GM18517 (cell line): Measurements from ENCODE around the gene ZNF865.
A peak's percentile ranks its signal among the peaks of the same experiment; 100 is the strongest.

Experiments
- ATAC-seq: cut with Tn5 transposase; IDR thresholded peaks from one replicate; pipeline ENCODE4 v1.9.1; 2021; ENCODE audit warnings: mild to moderate bottlenecking, moderate library complexity; ENCODE audit not compliant: unreplicated experiment

The ZNF865 gene

DNA sequence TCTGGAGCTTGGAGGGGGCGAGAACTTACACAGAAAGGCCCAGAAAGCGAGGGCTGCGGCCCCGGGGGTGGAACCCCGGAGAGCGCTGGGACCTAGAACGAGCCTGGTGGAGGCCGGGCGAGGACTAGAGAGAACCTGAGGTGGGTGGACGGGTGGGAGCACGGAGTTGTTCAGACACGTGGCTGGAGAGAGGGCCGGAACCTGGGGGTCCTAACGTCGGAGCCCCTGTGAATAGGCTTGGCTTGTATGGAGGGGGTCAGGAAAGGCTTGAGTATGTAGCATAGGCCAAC is 38.4 kb downstream of the ZNF865 start:
- ATAC-seq = no peak

DNA sequence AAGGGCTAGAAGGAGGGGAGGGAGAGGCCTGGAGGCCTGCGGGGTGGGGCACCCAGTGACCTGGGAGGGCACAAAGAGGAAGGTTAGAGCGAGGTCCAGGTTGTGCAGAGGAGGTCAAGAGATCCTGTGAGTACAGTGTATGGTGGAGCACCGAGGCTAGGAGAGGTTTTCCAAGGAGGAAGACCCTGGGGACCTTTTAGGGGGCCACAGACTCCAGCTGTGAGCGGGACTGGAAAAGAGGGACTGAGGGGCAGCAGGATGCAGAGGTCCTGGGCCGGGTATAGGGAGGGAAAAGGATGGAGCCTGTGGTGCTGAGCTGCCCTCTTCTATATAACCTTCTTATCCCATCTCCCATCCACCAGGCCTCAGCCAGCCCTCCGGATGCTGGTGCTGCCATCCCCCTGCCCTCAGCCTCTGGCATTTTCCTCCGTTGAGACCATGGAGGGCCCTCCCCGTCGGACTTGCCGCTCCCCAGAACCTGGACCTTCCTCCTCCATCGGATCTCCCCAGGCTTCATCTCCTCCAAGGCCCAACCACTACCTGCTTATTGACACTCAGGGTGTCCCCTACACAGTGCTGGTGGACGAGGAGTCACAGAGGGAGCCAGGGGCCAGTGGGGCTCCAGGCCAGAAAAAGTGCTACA is 38.9 kb downstream of the ZNF865 start:
- ATAC-seq = no peak

DNA sequence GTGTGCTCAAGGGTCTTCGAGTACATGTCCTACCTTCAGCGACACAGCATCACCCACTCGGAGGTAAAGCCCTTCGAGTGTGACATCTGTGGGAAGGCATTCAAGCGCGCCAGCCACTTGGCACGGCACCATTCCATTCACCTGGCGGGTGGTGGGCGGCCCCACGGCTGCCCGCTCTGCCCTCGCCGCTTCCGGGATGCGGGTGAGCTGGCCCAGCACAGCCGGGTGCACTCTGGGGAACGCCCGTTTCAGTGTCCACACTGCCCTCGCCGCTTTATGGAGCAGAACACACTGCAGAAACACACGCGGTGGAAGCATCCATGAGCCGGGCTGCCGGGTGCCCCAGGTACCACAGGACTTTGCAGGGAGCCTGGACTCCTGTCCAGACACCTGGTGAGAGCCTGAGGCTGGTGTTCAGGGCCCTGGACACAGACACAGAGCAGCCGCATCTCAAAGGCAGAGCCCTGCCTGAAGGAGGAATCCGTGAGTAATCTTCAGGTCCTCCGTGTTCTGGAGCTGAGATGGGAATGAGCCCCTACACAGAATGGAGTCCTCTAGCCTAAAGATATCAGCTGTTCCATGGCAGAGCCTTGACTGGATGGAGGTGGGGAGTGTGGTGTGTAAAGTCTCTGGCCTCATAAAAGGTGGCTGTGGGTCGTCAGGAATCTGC is 39.5 kb downstream of the ZNF865 start:
- no peak for ATAC-seq

DNA sequence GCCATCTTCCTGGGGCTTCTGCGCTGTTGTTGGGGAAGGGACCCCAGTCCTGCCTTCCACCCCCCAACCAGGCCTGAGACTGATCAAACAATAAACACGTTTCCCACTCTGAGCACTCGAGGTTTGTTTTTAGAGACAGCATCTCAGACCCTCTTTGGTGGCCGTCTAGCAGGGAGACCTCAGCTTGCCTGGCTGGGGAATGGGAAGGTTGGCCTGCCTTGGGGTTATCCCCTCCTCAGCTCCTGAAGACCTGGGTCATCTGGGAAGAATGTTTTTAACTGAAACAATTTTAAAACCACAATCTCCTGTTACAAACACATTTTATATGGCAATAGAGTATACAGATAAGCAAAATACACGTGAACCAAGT is 40.0 kb downstream of the ZNF865 start:
- no peak for ATAC-seq

DNA sequence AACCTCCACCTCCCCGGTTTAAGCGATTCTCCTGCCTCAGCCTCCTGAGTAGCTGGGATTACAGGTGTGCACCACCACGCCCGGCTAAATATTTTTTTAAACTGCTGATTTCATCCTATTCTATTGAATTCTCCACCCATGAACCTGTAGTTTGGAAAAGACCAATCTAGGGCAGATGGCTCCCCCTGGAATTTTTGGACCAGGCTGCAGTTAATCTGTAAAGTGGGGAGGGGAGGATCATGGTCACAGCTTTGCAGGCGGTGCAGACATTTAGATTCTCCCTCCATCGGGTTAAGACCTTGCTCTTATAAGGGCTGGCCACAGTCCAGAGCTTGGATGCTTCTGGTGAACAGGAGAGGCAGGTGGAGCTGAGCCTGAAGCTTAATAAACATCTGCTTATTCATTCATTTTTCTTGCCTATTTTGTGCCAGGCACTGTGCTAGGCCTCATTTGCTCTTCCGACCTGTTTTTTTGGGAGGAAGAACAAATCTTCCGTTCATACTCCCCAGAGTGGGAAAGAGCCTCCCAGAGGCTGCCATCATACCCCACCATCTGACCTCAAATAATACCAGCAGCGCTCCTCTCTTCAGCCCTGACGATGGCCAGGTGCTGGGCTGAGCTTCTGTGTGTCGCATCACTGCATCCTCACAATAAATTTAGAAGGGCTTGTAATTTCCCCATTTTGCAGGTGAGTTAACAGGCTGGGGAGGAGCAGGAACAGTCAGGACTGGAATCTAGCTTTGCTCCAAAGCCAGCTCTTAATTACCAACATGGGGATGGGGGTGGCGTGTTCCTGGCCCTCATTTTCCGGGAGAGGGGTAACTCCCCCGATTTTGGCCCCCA is 41.7 kb downstream of the ZNF865 start:
- ATAC-seq = no peak

DNA sequence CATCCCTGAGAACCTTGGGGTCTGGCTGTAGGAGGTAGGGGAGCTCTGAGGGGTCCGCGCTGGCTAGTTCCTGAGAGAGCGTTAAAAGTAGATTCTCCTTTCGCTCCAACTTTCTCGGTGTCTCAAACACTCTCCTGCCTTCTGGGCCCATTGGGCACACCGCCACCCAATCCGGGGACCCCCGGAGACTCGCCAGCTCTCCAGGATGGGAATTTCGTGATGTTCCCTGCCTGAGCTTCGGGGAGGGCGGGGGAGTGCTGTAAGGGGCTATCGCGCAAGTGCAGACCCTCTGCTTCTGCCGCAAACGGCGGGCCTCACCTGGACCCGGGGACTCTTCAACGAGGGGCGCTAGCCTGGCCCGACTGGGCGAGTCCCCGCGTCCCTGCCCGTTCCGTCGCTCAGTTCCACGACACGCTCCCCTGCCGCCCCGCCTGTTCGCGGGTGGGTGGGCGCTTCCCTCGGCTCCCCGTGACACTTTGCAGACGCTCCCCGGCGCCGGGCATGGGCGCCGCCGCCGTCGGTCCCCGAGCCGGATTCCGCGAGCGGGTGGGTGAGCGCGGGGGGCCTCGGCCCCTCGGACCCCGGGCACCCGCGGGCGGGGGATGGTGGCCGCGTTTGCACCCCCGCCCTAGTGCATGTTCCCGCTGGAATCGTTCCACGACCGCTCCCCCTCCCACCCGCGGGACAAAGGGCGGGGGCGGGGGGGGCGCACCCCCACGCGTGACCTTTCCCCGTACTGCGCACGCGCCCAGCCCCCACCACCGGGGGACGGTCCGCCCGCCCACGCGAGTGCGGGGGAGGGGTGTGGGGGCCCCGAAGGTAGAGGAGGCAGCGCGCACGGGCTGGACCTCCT is 42.5 kb downstream of the ZNF865 start, which contains the start of gene CCDC106:
TSS of gene CCDC106 (plus strand) at position 481 of the 853 bp plus-strand sequence. CDS start 835 bp downstream, outside the sequence.
- no peak for ATAC-seq

DNA sequence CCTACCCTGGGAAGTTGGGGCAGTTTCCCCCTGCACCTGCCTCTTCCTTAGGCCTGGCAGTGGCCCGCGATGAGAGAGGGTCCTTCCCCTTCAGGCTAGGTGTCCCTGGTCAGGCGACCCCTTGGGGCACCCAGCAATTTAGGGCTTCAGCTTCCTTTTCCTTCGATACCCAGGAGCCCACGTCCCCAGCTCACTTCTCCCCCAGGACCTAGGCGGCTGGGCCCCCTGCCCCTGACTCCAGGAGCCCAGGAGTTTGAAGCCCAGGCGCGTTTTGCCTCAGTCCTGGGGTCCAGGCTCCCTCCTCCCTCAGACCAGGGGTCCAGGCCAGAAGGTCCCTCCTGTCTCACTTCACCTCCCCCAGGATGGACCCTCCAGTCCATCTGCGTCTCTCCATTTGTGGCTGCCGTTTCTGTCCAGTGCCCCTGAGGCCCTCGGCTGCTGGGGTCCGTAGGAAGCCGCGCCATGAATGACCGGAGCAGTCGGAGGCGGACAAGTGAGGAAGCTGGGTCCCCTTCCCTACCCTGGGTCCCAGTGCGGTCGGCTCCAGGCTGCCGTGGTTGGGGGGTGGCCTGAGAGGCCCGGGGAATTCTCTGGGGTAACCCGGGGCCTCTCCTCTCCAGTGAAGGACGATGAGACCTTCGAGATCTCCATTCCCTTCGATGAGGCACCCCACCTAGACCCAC is 43.3 kb downstream of the ZNF865 start:
- no peak for ATAC-seq

DNA sequence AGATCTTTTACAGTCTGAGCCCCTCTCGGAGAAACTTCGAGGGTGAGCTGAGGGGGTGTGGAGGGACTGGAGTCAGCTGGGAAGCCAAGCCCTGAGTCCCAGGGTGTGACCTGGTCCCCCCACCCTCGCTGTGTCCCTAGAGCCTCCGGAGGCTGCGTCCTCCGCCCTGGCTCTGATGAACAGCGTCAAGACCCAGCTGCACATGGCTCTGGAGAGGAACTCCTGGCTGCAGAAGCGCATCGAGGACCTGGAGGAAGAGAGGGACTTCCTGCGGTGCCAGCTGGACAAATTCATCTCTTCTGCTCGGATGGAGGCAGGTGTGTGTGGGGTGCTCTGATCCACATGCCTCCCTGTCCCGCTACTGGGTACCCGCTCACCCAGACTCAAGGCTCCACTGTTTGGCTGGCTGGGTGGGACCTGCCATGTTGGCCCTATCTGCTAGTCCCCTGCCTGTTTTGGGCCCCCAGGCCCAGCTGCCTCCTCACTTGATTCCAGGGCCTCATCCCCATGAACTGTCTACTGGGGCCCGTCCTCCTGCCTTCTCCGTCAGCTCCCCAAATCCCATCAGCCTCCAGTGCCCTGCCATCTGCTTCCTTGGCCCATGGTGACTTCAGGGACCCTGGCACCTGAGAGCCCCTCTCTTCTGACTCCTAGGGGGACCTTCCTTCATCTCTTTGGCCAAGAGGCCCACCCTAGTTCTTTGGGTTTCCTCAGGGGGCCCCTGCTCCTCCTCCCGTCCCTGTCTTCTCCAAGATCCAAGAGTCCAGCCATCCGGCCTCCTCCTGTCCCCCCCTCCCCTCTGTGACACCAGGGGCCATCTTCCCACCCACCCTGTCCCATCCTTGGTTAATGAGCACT is 44.0 kb downstream of the ZNF865 start:
- no peak for ATAC-seq

DNA sequence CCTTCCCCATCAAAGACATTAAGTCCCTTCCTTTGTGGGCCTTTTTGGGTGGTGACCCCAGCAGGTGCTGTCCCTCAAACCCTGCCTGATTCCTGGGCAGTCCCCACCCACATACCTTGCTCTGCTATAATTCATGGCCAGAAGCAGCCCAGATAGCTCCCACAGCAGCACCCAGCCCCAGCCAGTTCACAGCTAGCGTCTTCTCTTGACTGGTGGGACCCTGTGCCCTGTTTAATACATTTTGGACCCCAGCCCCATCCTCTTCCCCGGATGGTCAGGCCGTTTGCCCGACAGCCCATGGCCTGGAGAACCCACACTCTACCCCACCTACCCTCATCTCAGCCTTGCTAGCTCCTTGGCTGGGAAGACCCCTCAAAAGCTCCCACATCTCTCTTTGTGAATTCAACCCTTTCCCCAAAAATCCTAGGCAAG is 44.7 kb downstream of the ZNF865 start:
- no peak for ATAC-seq

DNA sequence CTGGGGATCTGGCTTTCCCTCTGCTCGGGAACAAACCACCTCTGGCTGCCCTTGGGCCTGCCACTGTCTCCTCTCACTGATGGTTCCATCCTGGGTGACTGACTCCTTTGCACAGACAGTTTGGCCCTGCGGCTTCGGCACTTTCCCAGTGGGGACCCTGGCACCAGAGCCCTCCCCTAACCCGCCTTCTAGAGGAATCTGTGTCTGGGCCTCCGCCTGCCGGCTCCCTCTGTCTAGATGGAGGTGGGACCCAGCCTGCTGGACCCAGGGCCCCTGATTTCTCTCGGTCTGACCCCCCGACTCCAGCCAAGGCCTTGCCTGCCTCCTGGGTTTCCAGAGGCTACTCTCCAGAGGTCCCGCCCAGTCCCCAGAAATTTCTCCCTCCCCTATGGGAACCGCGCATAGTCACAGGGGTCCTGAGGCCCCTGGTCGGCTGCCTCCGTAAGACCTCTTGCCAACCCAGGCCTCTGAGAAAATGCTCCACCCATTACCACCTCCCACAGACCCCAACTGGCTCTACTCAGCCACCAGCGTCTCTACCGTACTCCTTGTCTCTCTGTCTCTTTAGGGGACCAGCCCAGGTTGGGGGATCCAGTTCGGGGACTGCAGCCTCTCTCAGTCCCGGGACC is 45.3 kb downstream of the ZNF865 start:
- ATAC-seq = no peak

DNA sequence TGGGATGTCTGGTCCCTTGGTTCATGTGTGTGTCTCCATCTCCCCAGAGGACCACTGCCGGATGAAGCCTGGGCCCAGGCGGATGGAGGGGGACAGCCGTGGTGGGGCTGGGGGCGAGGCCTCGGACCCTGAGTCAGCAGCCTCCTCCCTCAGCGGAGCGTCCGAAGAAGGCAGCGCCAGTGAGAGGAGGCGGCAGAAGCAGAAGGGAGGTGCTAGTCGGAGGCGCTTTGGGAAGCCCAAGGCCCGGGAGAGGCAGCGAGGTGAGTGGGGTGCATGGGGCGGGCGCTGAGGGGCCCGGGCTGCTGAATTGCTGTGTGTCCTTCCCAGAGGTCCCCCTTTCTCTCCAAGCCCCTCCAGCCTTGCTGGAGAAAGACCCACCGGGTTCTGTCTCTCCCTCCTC is 45.8 kb downstream of the ZNF865 start:
- ATAC-seq = no peak

DNA sequence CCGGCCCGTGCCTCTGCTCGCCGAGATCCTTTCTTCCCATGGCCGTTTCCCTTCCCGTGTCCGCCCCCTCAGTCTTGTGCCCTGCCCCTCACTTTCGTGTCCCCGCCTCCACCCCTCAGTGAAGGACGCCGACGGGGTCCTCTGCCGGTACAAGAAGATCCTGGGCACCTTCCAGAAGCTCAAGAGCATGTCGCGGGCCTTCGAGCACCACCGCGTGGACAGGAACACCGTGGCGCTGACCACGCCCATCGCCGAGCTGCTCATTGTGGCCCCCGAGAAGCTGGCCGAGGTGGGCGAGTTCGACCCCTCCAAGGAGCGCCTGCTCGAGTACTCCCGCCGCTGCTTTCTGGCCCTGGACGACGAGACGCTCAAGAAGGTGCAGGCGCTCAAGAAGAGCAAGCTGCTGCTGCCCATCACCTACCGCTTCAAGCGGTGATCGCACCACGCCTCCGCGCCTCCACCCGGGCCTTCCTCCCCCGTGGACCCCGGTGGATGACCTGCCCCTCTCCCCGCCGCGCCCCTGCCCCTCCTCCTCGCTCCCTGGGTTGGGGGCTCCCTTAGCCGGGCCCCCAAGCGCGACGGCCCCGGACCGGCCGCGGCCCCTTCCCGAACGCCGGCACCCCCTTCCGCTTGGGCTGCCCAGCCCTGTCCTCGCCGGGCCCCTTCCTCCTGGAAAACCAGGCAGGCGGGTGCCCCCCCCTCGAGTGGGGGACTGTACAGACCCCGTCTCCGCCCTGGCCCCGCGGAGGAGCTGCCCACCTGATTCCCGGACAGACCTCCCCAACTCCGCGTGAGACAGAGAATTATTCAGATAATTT is 47.1 kb downstream of the ZNF865 start:
- no peak for ATAC-seq

DNA sequence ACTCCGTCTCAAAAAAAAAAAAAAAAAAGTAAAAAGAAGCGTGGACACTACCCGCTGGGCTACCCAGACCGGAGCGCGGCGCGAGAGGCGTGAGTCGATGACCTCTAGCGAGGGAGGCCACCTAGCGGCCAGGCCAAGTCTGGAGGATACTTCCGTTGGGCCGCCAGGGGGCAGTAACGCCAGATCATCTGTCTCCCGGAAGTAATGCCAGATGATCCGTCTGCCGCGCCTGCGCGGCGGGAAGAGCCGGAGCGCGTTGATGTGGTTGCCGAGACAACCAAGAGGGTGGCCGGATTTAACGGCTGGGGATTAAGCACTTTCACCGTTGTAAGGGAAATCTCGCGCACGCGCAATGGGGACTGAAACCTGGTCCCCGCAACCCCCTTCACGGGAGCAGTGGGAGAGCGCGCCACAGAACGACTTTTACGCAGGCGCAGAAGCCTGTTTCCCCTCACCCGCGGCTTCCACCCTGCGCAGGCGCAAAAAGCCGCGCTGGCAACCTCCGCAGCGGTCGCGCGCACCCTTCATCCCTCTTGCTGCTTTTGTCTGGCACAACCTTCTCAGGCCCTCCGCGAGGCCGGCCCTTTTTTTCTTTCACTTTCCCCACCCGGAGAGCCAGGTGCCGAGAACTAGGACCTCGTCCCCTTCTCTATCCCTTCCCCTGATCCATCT is 48.3 kb downstream of the ZNF865 start:
- peak; percentile 34 for ATAC-seq

DNA sequence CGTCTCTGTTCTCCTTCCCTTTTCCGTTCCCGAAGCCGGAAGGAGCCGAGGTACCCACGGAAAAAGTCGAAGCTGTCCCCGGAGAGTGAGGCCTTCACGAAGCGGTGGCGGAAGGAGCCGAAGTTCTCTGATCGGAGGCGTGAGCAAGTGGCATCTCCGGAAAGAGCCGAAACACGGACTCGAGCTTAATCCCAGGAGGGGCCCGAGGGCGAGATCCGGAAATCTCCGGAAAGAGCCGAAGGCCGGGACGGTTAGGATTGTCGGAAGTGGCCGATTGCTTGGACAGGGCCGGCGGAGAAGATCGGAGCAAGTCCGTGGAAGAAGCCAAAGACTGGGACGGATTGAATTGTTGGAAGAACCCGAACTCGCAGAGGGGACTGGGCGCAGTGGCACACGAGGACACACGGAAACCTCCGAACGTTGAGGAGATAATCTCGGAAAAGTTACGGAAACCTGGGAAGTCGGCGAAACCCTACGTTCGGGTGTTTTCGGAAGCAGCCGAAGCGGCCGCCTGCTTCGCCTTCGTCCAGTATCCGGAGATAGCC is 48.9 kb downstream of the ZNF865 start:
- peak; percentile 62 for ATAC-seq

DNA sequence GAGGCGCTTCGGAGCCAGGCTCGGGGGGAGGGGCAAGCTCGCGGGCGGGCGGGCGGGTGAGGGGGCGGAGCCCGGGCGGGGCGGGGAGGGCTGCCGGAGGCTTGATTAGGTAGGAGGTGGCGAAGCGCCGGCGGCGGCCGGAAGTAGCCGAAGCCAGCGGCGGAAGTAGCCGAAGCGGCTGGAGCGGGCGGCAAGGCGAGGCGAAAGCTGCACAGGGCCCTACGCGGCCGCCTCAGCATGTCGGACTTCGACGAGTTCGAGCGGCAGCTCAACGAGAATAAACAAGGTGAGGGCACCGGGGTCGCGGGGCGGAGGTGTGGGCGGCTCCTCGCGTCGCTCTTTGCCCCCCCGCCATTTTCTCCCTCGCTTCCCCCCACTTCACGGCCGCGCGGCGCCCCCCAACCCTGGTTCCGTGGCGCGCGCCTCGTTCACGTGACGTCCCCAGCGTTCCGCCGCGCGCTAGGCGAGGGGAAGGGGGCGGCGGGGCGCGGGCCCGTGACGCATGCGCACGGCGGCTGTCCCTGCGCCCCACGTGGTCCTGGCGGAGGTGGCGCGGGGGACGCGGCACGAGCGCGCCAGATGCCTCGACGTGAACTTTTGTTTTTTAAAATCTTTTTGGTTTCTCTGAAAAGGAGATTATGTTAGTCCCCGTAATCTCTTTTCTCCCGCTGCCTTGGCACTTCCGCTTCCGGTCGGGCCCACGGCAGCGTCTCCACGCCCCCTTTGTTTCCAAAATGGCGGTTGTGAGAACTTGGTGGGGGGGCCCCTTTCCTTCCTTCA is 49.6 kb downstream of the ZNF865 start, which contains the start of gene U2AF2:
TSS of gene U2AF2 (plus strand) at position 168 of the 780 bp plus-strand sequence. CDS start at position 238, 70 bp downstream.
- peak; percentile 37 for ATAC-seq

DNA sequence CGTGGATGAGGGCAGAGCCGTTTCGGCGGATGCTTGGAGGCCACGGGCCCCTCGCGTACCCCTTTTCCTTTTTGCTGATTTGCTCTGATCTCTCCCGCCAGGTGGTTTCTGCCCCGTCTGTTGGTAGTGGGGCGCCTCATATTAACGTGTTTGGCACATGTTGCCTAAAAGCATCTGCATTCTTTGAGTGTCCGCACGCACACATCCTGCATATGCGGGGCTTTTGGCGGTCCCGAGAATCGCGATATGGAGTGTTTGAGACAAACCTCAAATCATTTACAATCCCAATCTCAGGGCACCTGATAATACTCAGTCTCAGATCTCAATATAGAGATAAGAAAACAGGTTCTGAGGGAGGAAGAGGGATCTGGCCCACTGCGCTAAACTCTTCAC is 50.2 kb downstream of the ZNF865 start:
- no peak for ATAC-seq

DNA sequence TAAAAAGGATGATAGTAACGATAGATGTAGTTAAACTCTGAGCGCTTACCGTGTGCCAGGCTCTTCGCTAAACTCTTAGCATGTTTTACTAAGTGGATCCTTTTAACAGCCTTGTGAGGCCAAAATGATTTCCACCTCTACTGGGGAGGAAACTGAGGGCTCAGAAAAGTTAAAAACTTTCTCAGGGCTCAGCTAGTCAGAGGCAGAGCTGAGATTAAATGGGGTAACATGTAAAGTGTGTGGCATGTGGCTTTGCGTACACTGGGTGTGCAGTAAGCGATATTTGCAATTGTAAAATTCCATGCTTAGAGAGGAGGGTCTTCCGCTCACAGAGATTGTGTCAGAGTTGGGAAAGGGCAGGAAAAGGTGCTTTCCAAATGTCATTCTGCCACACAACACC is 51.1 kb downstream of the ZNF865 start:
- ATAC-seq = no peak
